Ramos (cell line): ENCODE measurements around the gene SMC1B.
"Not testable (repeated sequence)": the region's sequence is repeated elsewhere in the genome, so short reads cannot be mapped to it uniquely, and the experiment has no call there.

Experiments
- in situ Hi-C: fragments of 300-500 bp; cut with MboI; formaldehyde crosslinking; loops from one replicate; pipeline ENCODE4 v1.14.3; 2022; ENCODE audit warnings: low sequenced_read_pairs; ENCODE audit not compliant: unreplicated experiment

The SMC1B gene

GRCh38 chr22:45425101-45425500 is 11.7 kb upstream of the SMC1B start:
- in situ Hi-C loops = loop anchor here (5.0 kb wide), 1 partner anchor 158 kb away; no protein-coding TSS in a partner anchor

GRCh38 chr22:45424241-45424731 is 10.9 kb upstream of the SMC1B start:
- in situ Hi-C loops = no loop called here

- in situ Hi-C loops = no loop called here
Measured at GRCh38 chr22:45423524-45423923, 10.1 kb upstream of the SMC1B start.

- in situ Hi-C loops = no loop called here
Measured at GRCh38 chr22:45422237-45422983, 9.0 kb upstream of the SMC1B start.

- in situ Hi-C loops = no loop called here
Measured at GRCh38 chr22:45421349-45422055, 8.1 kb upstream of the SMC1B start.

GRCh38 chr22:45420539-45420938 is 7.1 kb upstream of the SMC1B start:
- in situ Hi-C loops = no loop called here

- in situ Hi-C loops = no loop called here
Measured at GRCh38 chr22:45420011-45420410, 6.6 kb upstream of the SMC1B start.

- in situ Hi-C loops = no loop called here
Measured at GRCh38 chr22:45418770-45419138, 5.4 kb upstream of the SMC1B start.

- in situ Hi-C loops = no loop called here
Measured at GRCh38 chr22:45418056-45418769, 4.8 kb upstream of the SMC1B start.

- in situ Hi-C loops = no loop called here
Measured at GRCh38 chr22:45413013-45413367, 409 bp downstream of the SMC1B start.

- in situ Hi-C loops = no loop called here
Measured at GRCh38 chr22:45407793-45408192, 5.6 kb downstream of the SMC1B start.

- in situ Hi-C loops = no loop called here
Measured at GRCh38 chr22:45402466-45402985, 10.9 kb downstream of the SMC1B start.

GRCh38 chr22:45399712-45400445 is 13.5 kb downstream of the SMC1B start:
- in situ Hi-C loops = no loop called here

- in situ Hi-C loops = no loop called here
Measured at GRCh38 chr22:45398214-45398613, 15.2 kb downstream of the SMC1B start.

GRCh38 chr22:45397806-45398205 is 15.6 kb downstream of the SMC1B start:
- in situ Hi-C loops = no loop called here

- in situ Hi-C loops = no loop called here
Measured at GRCh38 chr22:45389546-45389945, 23.9 kb downstream of the SMC1B start.

- in situ Hi-C loops = no loop called here
Measured at GRCh38 chr22:45381348-45381747, 32.1 kb downstream of the SMC1B start.

- in situ Hi-C loops = no loop called here
Measured at GRCh38 chr22:45376703-45377102, 36.7 kb downstream of the SMC1B start.

GRCh38 chr22:45376009-45376408 is 37.4 kb downstream of the SMC1B start:
- in situ Hi-C loops = no loop called here

GRCh38 chr22:45373592-45373991 is 39.8 kb downstream of the SMC1B start:
- in situ Hi-C loops = not testable (repeated sequence)
